Activated T-cell treated with anti-CD3 and anti-CD28 coated beads, Interleukin-2, amount 50 U/mL, for 48 hours (primary cell): Measurements from ENCODE around the gene NT5C.
A peak's percentile ranks its signal among the peaks of the same experiment; 100 is the strongest.
"Not testable (repeated sequence)": the region's sequence is repeated elsewhere in the genome, so short reads cannot be mapped to it uniquely, and the experiment has no call there.

Experiments
- DNase-seq, 2 experiments: peaks; one replicate each; pipeline ENCODE4 v3.0.0-alpha.2; 2020

NT5C gene

DNA sequence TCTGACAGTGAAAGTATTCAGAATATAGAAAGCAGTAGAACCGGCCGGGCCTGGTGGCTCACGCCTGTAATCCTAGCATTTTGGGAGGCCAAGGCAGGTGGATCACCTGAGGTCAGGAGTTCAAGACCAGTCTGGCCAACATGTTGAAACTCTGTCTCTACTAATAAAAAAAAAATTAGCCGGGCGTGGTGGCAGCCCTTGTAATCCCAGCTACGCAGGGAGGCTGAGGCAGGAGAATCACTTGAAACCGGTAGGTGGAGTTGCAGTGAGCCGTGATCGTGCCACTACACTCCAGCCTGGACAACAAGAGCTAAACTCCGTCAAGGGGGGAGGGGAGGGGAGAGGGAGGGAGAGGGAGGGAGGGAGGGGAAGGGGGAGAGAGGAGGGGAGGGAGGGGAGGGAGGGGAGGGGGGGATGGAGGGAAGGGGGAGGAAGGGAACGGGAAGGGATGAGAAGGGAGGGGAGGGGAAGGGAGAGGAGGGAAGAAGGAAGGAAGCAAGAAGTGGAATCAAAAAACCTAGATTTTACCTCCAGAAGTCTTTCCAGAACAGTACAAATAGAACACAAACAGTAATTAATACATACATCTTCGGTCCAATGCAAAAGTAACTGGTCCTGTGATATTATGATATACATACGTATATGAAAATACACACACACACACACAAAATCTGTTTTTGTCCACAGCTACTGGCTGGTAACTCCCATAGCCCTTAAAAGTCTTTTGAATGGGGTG lies 10.9 kb upstream of the NT5C start:
- DNase-seq = no peak

GRCh38 chr17:75138519-75138918 lies 7.0 kb upstream of the NT5C start:
- no peak for DNase-seq

DNA sequence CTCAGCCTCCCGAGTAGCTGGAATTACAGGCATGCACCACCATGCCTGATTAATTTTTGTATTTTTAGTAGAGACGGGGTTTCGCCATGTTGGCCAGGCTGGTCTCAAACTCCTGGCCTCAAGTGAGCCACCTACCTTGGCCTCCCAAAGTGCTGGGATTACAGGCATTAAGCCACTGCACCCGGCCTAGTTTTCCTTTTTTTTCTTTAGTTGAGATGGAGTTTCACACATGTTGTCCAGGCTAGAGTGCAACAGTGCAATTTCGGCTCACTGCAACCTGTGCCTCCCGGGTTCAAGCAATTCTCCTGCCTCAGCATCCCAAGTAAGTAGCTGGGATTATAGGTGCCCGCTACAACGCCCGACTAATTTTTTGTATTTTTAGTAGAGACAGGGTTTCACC lies 6.2 kb upstream of the NT5C start:
- not testable (repeated sequence) for DNase-seq

DNA sequence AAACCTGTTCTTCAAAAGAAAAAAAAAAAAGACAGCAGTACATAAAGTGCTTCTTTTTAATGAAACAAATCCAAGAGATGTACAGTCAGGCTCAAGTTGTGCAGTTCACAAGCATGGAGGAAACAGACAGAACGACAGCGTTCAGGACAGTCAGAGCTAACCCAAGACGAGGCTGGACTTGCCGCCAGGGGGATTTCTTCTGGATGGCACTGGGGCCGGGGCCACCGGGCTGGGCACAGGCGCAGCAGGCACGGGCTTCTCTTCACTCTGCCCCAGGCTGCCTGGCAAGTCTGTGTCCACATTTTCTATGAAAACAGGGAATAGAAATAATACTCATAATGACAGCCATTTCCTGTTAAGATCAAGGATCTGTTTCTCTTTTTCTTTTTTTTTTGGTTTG lies 4.4 kb upstream of the NT5C start:
- no peak for DNase-seq

DNA sequence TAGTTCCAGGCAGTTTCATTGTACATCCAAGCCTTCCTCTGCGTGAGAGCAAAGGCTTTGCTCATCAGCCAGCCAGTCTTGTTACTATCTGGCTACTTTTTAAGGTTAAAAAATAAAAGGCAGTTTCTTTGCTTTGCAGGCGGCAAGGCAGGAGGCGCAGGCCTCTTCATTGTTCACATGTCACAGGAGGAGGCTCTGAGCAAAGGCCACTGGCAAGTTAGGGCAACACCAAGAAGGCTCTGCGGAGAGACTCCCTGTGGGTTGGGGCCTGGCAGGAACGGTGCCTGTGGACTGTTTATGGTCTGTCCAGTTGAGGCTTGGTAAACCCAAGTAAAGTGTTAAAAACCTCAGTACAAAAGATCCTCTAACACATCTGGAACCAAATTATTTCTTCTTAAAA lies 3.9 kb upstream of the NT5C start:
- no peak for DNase-seq

- not testable (repeated sequence) for DNase-seq
Measured at GRCh38 chr17:75133607-75134347, 2.2 kb upstream of the NT5C start.

- DNase-seq = no peak
Measured at GRCh38 chr17:75133001-75133400, 1.5 kb upstream of the NT5C start.

- DNase-seq = not testable (repeated sequence)
Measured at GRCh38 chr17:75132018-75133000, 767 bp upstream of the NT5C start.

DNA sequence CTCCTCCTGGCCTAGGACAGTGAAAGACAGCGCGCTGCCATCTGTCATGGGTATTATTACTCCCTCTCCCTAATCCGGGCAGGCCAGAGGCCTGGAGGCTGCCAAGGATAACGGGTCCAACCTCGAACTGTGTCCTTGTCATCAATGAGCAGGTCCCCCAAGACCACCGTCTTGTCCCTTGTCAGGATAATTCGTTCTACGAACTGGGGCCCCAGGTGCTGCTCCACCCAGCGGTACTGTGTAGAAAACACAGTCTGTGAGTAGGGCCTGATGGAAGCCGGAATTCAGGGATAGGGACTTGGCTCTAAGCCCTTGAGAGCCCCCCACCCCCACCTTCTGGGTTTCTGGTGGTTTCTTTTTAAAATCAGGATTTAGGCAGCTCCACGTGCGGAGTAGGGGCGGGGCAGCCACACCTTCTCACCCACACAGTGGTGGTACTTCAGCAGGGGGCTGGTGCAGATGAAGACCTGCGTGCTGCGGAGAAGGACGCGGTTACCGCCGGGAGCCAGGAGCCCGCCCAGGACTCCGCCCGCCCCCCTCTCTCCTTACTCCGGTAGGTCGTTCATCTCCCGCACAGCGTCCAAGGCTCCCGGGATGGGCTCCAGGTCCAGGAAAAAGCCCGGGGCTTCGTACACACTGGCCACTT lies 787 bp downstream of the NT5C start:
- peak; percentile 74 to 76 for DNase-seq

- DNase-seq = no peak
Measured at GRCh38 chr17:75130059-75130631, 1.4 kb downstream of the NT5C start.

- DNase-seq = no peak
Measured at GRCh38 chr17:75129576-75129975, 2.0 kb downstream of the NT5C start.

GRCh38 chr17:75128694-75129505 lies 2.6 kb downstream of the NT5C start:
- no peak for DNase-seq

GRCh38 chr17:75127936-75128335 lies 3.6 kb downstream of the NT5C start:
- DNase-seq = not testable (repeated sequence)

GRCh38 chr17:75126954-75127353 lies 4.6 kb downstream of the NT5C start:
- no peak for DNase-seq

- DNase-seq = no peak
Measured at GRCh38 chr17:75125984-75126383, 5.6 kb downstream of the NT5C start.

GRCh38 chr17:75124819-75125162 lies 6.8 kb downstream of the NT5C start:
- no peak for DNase-seq

- peak; percentile 74 to 78 for DNase-seq
Measured at GRCh38 chr17:75124041-75124818, 7.3 kb downstream of the NT5C start.

GRCh38 chr17:75118307-75118706 lies 13.2 kb downstream of the NT5C start:
- DNase-seq = no peak

- DNase-seq = no peak
Measured at GRCh38 chr17:75116737-75117136, 14.8 kb downstream of the NT5C start.

DNA sequence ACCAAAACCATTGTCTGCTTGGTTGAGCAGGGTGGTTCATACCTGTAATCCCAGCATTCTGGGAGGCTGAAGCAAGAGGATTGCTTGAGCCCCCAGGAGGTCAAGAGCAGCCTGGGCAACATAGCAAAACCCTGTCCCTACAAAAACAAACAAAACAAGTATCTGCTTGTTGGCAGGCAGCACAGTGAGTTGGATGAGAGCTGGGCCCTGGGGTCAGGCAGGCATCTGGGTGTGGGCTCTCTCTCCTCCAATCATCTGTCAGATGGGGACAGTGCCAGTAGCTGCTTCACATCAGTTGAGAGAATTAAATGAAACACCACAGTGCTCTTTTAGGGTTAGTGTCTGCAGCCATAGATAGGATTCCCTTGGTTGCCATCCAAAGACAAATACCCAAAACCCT lies 16.0 kb downstream of the NT5C start:
- DNase-seq = no peak
